WTC11 (cell line): Measurements from ENCODE around the gene TBC1D20. TPM values are rescaled to one million over a fixed set of nuclear protein-coding genes. Genes with fewer than 3 reads are reported as not detected.

Experiments used
- ATAC-seq: fragments of 200-7000 bp; cut with Tn5 transposase; 2 replicates; pipeline ENCODE4 v1.10.0; 2021; ENCODE audit warnings: mild to moderate bottlenecking, moderate library complexity
- CTCF ChIA-PET: fragments of 300-600 bp; sonication (Branson Sonifier 250); formaldehyde crosslinking; loops from one replicate; lab custom pipeline; 2021; ENCODE audit warnings: antibody characterized with exemption; lab: Charles Lee
- POLR2A ChIA-PET: fragments of 350-600 bp; sonication (Branson Sonifier 250); formaldehyde crosslinking; loops from one replicate; lab custom pipeline; 2021; ENCODE audit warnings: antibody characterized with exemption; lab: Charles Lee
- DNase-seq: peaks from one replicate; pipeline ENCODE4 v3.0.0; 2021; ENCODE audit warnings: low spot score
- H3K27ac Mint-ChIP-seq: 2 replicates; pipeline ENCODE4 v1.8.0; 2021; ENCODE audit warnings: mixed read lengths
- H3K27me3 Mint-ChIP-seq: 2 replicates; pipeline ENCODE4 v1.8.0; 2021; ENCODE audit warnings: low read depth, mild to moderate bottlenecking, moderate library complexity, mixed read lengths
- H3K36me3 Mint-ChIP-seq: 2 replicates; pipeline ENCODE4 v1.8.0; 2021; ENCODE audit warnings: mixed read lengths
- H3K4me1 Mint-ChIP-seq: 2 replicates; pipeline ENCODE4 v1.8.0; 2022; ENCODE audit warnings: mixed read lengths
- H3K4me3 Mint-ChIP-seq: 2 replicates; pipeline ENCODE4 v1.8.0; 2021; ENCODE audit warnings: mild to moderate bottlenecking, moderate library complexity, mixed read lengths
- H3K9me3 Mint-ChIP-seq: 2 replicates; pipeline ENCODE4 v1.8.0; 2021; ENCODE audit warnings: mixed read lengths
- CBFB ChIP-seq: sonication (generic); formaldehyde crosslinking; IDR thresholded peaks from 2 replicates; pipeline ENCODE4 v1.8.1; 2022; ENCODE audit warnings: mild to moderate bottlenecking, low read depth, missing genetic modification reagents
- CTCF ChIP-seq: fragments of 200-600 bp; IDR thresholded peaks from 2 replicates; pipeline ENCODE4 v1.8.0; 2022; ENCODE audit warnings: antibody characterized with exemption
- ETV6 ChIP-seq: sonication (generic); formaldehyde crosslinking; IDR thresholded peaks from 2 replicates; pipeline ENCODE4 v1.8.1; 2022; ENCODE audit warnings: mild to moderate bottlenecking, missing genetic modification reagents
- HMGXB4 ChIP-seq: sonication (generic); formaldehyde crosslinking; IDR thresholded peaks from 2 replicates; pipeline ENCODE4 v1.8.1; 2023; ENCODE audit warnings: mild to moderate bottlenecking, moderate library complexity, missing genetic modification reagents
- NR1H2 ChIP-seq: sonication (generic); formaldehyde crosslinking; IDR thresholded peaks from 2 replicates; pipeline ENCODE4 v1.9.0; 2021; ENCODE audit warnings: mild to moderate bottlenecking, moderate library complexity, missing genetic modification reagents
- NR3C1 ChIP-seq: sonication (generic); formaldehyde crosslinking; conservative IDR thresholded peaks from 2 replicates; pipeline ENCODE4 v1.8.1; 2023; ENCODE audit warnings: low read depth, mild to moderate bottlenecking, missing genetic modification reagents
- SMAD4 ChIP-seq: sonication (generic); formaldehyde crosslinking; IDR thresholded peaks from 2 replicates; pipeline ENCODE4 v1.8.0; 2022; ENCODE audit warnings: mild to moderate bottlenecking, missing genetic modification reagents
- STAT6 ChIP-seq: sonication (generic); formaldehyde crosslinking; conservative IDR thresholded peaks from 2 replicates; pipeline ENCODE4 v1.8.1; 2023; ENCODE audit warnings: mild to moderate bottlenecking, low read depth, missing genetic modification reagents, moderate library complexity
- ZMAT4 ChIP-seq: fragments of 250-450 bp; sonication (Bioruptor Pico); IDR thresholded peaks from 2 replicates; pipeline ENCODE4 v1.9.0; 2021; ENCODE audit warnings: mild to moderate bottlenecking
- ZNF512 ChIP-seq: sonication (generic); formaldehyde crosslinking; IDR thresholded peaks from 2 replicates; pipeline ENCODE4 v1.8.1; 2022; ENCODE audit warnings: missing genetic modification reagents, borderline replicate concordance
- total RNA-seq: library from RNA; stranded (reverse); gene quantifications from 3 replicates; pipeline ENCODE4 v1.2.3, GENCODE V29; 2021

The TBC1D20 gene
- total RNA-seq, 1 experiment from 2014 or later: 14.6 TPM

GRCh38 chr20:402898-403581 is 59.3 kb downstream of the TBC1D20 start:
- H3K4me3 Mint-ChIP-seq: no peak overlapping the region

More at GRCh38 chr20:402898-403581, 59.3 kb downstream of the TBC1D20 start:
- ChIA-PET CTCF (no interaction called here), POLR2A (no interaction called here)
- Mint-ChIP-seq H3K27me3 (peaks cover 8% of the 10 kb centered on the region; the same call in 1 of the 2 replicates), H3K4me1 (peaks cover 22% of the 10 kb centered on the region), H3K9me3 (peaks cover 15% of the 10 kb centered on the region), H3K36me3 (no peaks in the 10 kb centered on the region; the same call in 1 of the 2 replicates), H3K27ac (no peak overlapping the region)
- DNase-seq (no peak), ATAC-seq (no peak)
- no peak for TF ChIP-seq STAT6 (CRISPR knock-in tag)
- no peak for TF ChIP-seq ZNF512 (CRISPR knock-in tag)
- no peak for TF ChIP-seq HMGXB4
- no peak for TF ChIP-seq ETV6 (CRISPR knock-in tag)
- no peak for TF ChIP-seq NR3C1 (CRISPR knock-in tag)
- TF ChIP-seq SMAD4 (CRISPR knock-in tag): no peak
- no peak for TF ChIP-seq CTCF
- TF ChIP-seq CBFB: no peak
- TF ChIP-seq NR1H2: no peak
- no peak for TF ChIP-seq ZMAT4 (CRISPR knock-in tag)
